Activated naive CD8-positive, alpha-beta T cell (primary cell): ENCODE results near the gene CTIF.

ENCODE experiments used
- H3K27ac Mint-ChIP-seq: one replicate; pipeline ENCODE4 v1.8.0; 2021; ENCODE audit warnings: mixed read lengths
- H3K27me3 Mint-ChIP-seq: one replicate; pipeline ENCODE4 v1.8.0; 2021; ENCODE audit warnings: mixed read lengths
- H3K36me3 Mint-ChIP-seq: one replicate; pipeline ENCODE4 v1.8.0; 2021; ENCODE audit warnings: mixed read lengths
- H3K4me1 Mint-ChIP-seq: one replicate; pipeline ENCODE4 v1.8.0; 2021; ENCODE audit warnings: low read depth, mixed read lengths
- H3K4me3 Mint-ChIP-seq: one replicate; pipeline ENCODE4 v1.8.0; 2021; ENCODE audit warnings: mild to moderate bottlenecking, mixed read lengths
- H3K9me3 Mint-ChIP-seq: one replicate; pipeline ENCODE4 v1.8.0; 2021; ENCODE audit warnings: low read depth, mixed read lengths

CTIF gene

GRCh38 chr18:48897531-48897930 is 358.7 kb downstream of the CTIF start:
- H3K27me3 Mint-ChIP-seq = no peaks in the 10 kb centered on the region
- peaks cover 14% of the 10 kb centered on the region for H3K4me1 Mint-ChIP-seq
- H3K27ac Mint-ChIP-seq = no peak overlapping the region
- H3K36me3 Mint-ChIP-seq = no peaks in the 10 kb centered on the region
- H3K4me3 Mint-ChIP-seq = no peak overlapping the region
- no peaks in the 10 kb centered on the region for H3K9me3 Mint-ChIP-seq

- no peaks in the 10 kb centered on the region for H3K27me3 Mint-ChIP-seq
- no peaks in the 10 kb centered on the region for H3K36me3 Mint-ChIP-seq
- H3K9me3 Mint-ChIP-seq = no peaks in the 10 kb centered on the region
- H3K4me1 Mint-ChIP-seq = peaks cover 13% of the 10 kb centered on the region
- H3K27ac Mint-ChIP-seq = no peak overlapping the region
- H3K4me3 Mint-ChIP-seq = no peak overlapping the region
Observed at GRCh38 chr18:48898521-48898920, 359.7 kb downstream of the CTIF start.

GRCh38 chr18:48899558-48900174 is 360.8 kb downstream of the CTIF start:
- Mint-ChIP-seq H3K4me3 (no peak overlapping the region), H3K9me3 (peaks cover 3% of the 10 kb centered on the region), H3K36me3 (peaks cover 2% of the 10 kb centered on the region), H3K4me1 (peaks cover 13% of the 10 kb centered on the region), H3K27me3 (no peaks in the 10 kb centered on the region), H3K27ac (no peak overlapping the region)

- Mint-ChIP-seq H3K9me3 (peaks cover 3% of the 10 kb centered on the region), H3K27ac (no peak overlapping the region), H3K27me3 (no peaks in the 10 kb centered on the region), H3K4me1 (peaks cover 13% of the 10 kb centered on the region), H3K36me3 (peaks cover 2% of the 10 kb centered on the region), H3K4me3 (no peak overlapping the region)
Observed at GRCh38 chr18:48900469-48900868, 361.6 kb downstream of the CTIF start.

- Mint-ChIP-seq H3K27me3 (no peaks in the 10 kb centered on the region), H3K27ac (no peak overlapping the region), H3K9me3 (peaks cover 3% of the 10 kb centered on the region), H3K36me3 (peaks cover 2% of the 10 kb centered on the region), H3K4me3 (no peak overlapping the region), H3K4me1 (peaks cover 13% of the 10 kb centered on the region)
Observed at GRCh38 chr18:48901145-48902022, 362.6 kb downstream of the CTIF start.

- H3K9me3 Mint-ChIP-seq = peaks cover 3% of the 10 kb centered on the region
- H3K4me1 Mint-ChIP-seq = peaks cover 13% of the 10 kb centered on the region
- H3K4me3 Mint-ChIP-seq = no peak overlapping the region
- no peak overlapping the region for H3K27ac Mint-ChIP-seq
- H3K36me3 Mint-ChIP-seq = peaks cover 2% of the 10 kb centered on the region
- no peaks in the 10 kb centered on the region for H3K27me3 Mint-ChIP-seq
Observed at GRCh38 chr18:48902023-48902855, 363.4 kb downstream of the CTIF start.

- H3K36me3 Mint-ChIP-seq = peaks cover 2% of the 10 kb centered on the region
- H3K4me3 Mint-ChIP-seq = no peak overlapping the region
- H3K9me3 Mint-ChIP-seq = peaks cover 3% of the 10 kb centered on the region
- no peaks in the 10 kb centered on the region for H3K27me3 Mint-ChIP-seq
- H3K4me1 Mint-ChIP-seq = peaks cover 13% of the 10 kb centered on the region
- no peak overlapping the region for H3K27ac Mint-ChIP-seq
Observed at GRCh38 chr18:48902856-48903601, 364.2 kb downstream of the CTIF start.

- Mint-ChIP-seq H3K4me3 (no peak overlapping the region), H3K9me3 (peaks cover 3% of the 10 kb centered on the region), H3K27ac (no peak overlapping the region), H3K36me3 (peaks cover 2% of the 10 kb centered on the region), H3K27me3 (no peaks in the 10 kb centered on the region), H3K4me1 (peaks cover 17% of the 10 kb centered on the region)
Observed at GRCh38 chr18:48904091-48904490, 365.3 kb downstream of the CTIF start.

- H3K4me1 Mint-ChIP-seq = peaks cover 17% of the 10 kb centered on the region
- no peak overlapping the region for H3K4me3 Mint-ChIP-seq
- peaks cover 2% of the 10 kb centered on the region for H3K36me3 Mint-ChIP-seq
- H3K27me3 Mint-ChIP-seq = no peaks in the 10 kb centered on the region
- no peak overlapping the region for H3K27ac Mint-ChIP-seq
- peaks cover 3% of the 10 kb centered on the region for H3K9me3 Mint-ChIP-seq
Observed at GRCh38 chr18:48904847-48905394, 366.1 kb downstream of the CTIF start.

- Mint-ChIP-seq H3K4me1 (peaks cover 17% of the 10 kb centered on the region), H3K27ac (no peak overlapping the region), H3K27me3 (no peaks in the 10 kb centered on the region), H3K9me3 (peaks cover 3% of the 10 kb centered on the region), H3K36me3 (peaks cover 2% of the 10 kb centered on the region), H3K4me3 (no peak overlapping the region)
Observed at GRCh38 chr18:48905513-48905912, 366.7 kb downstream of the CTIF start.

- Mint-ChIP-seq H3K9me3 (peaks cover 3% of the 10 kb centered on the region), H3K4me3 (no peak overlapping the region), H3K27me3 (no peaks in the 10 kb centered on the region), H3K4me1 (peaks cover 18% of the 10 kb centered on the region), H3K27ac (no peak overlapping the region), H3K36me3 (peaks cover 2% of the 10 kb centered on the region)
Observed at GRCh38 chr18:48908916-48909315, 370.1 kb downstream of the CTIF start.

GRCh38 chr18:48909721-48910120 is 370.9 kb downstream of the CTIF start:
- no peak overlapping the region for H3K27ac Mint-ChIP-seq
- peaks cover 18% of the 10 kb centered on the region for H3K4me1 Mint-ChIP-seq
- no peaks in the 10 kb centered on the region for H3K36me3 Mint-ChIP-seq
- no peaks in the 10 kb centered on the region for H3K27me3 Mint-ChIP-seq
- no peaks in the 10 kb centered on the region for H3K9me3 Mint-ChIP-seq
- H3K4me3 Mint-ChIP-seq = peak overlapping the region; percentile 63

GRCh38 chr18:48910972-48911545 is 372.2 kb downstream of the CTIF start:
- Mint-ChIP-seq H3K4me1 (peaks cover 18% of the 10 kb centered on the region), H3K27ac (no peak overlapping the region), H3K9me3 (no peaks in the 10 kb centered on the region), H3K36me3 (no peaks in the 10 kb centered on the region), H3K4me3 (no peak overlapping the region), H3K27me3 (no peaks in the 10 kb centered on the region)
